ENCODE results near the gene IRGC. TPM values are rescaled to one million over a fixed set of nuclear protein-coding genes. Genes with fewer than 3 reads are reported as not detected.

The IRGC gene
- total and polyA plus RNA-seq, 9 of the 15 experiments (the other 6 are each of a cell fraction or from before 2014, with no cell fraction given), result not detected

DNA sequence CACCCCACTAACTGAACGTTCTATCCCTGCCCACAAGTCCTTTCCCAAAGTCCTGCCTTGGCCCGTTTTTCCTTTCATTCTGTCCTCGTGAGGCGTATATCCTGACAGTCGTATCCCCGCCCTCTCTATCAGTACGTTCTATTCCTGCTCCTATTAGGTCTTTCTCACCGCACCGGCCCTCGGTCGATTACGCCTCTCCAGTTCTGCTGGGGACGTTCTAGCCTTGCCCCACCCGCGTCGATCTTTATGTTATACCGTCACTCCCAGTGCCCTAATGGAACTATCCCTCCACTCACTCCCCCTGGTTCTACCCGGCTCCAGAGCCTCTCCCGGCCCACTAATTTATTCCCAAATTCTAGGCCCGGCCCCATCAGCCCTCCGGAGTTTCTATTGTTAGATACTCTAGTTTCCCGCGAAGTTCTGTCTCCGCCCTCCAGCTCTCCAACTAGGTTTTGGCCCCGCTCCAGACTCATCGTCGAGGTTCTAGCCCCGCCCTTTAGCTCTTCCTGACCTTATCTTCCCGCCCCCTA, 47.9 kb upstream of the IRGC start (continued):
- TF ChIP-seq, protein P1, sequence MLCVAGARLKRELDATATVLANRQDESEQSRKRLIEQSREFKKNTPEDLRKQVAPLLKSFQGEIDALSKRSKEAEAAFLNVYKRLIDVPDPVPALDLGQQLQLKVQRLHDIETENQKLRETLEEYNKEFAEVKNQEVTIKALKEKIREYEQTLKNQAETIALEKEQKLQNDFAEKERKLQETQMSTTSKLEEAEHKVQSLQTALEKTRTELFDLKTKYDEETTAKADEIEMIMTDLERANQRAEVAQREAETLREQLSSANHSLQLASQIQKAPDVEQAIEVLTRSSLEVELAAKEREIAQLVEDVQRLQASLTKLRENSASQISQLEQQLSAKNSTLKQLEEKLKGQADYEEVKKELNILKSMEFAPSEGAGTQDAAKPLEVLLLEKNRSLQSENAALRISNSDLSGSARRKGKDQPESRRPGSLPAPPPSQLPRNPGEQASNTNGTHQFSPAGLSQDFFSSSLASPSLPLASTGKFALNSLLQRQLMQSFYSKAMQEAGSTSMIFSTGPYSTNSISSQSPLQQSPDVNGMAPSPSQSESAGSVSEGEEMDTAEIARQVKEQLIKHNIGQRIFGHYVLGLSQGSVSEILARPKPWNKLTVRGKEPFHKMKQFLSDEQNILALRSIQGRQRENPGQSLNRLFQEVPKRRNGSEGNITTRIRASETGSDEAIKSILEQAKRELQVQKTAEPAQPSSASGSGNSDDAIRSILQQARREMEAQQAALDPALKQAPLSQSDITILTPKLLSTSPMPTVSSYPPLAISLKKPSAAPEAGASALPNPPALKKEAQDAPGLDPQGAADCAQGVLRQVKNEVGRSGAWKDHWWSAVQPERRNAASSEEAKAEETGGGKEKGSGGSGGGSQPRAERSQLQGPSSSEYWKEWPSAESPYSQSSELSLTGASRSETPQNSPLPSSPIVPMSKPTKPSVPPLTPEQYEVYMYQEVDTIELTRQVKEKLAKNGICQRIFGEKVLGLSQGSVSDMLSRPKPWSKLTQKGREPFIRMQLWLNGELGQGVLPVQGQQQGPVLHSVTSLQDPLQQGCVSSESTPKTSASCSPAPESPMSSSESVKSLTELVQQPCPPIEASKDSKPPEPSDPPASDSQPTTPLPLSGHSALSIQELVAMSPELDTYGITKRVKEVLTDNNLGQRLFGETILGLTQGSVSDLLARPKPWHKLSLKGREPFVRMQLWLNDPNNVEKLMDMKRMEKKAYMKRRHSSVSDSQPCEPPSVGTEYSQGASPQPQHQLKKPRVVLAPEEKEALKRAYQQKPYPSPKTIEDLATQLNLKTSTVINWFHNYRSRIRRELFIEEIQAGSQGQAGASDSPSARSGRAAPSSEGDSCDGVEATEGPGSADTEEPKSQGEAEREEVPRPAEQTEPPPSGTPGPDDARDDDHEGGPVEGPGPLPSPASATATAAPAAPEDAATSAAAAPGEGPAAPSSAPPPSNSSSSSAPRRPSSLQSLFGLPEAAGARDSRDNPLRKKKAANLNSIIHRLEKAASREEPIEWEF (CRISPR knock-in tag; IDR thresholded peaks at IDR 0.05), result no peak
- TF ChIP-seq TAF1 (IDR thresholded peaks at IDR 0.05; ENCODE audit: control insufficient read depth, extremely low read depth, insufficient read depth, low read length, severe bottlenecking) (peak; percentile 41), POLR2A (conservative IDR thresholded peaks at IDR 0.05) (peak; percentile 73), HSF4 (CRISPR knock-in tag; IDR thresholded peaks at IDR 0.05; ENCODE audit: borderline replicate concordance) (no peak), HMGN3 (IDR thresholded peaks at IDR 0.05; ENCODE audit: borderline replicate concordance, extremely low read depth, insufficient read length, low read depth, low read length) (no peak)
- TF ChIP-seq, protein P2, sequence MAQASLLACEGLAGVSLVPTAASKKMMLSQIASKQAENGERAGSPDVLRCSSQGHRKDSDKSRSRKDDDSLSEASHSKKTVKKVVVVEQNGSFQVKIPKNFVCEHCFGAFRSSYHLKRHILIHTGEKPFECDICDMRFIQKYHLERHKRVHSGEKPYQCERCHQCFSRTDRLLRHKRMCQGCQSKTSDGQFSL (CRISPR knock-in tag; IDR thresholded peaks at IDR 0.05), result 0 out of 2 replicates have a peak, but pooled peaks have one; percentile 28
- TF ChIP-seq, protein P2 (tag; IDR thresholded peaks at IDR 0.05), result no peak

All from K562 (cell line).